IgD-negative memory B cell (primary cell): ENCODE measurements around the gene GGT6. TPM values are rescaled to one million over a fixed set of nuclear protein-coding genes. Genes with fewer than 3 reads are reported as not detected.
"Not testable (repeated sequence)": the region's sequence is repeated elsewhere in the genome, so short reads cannot be mapped to it uniquely, and the experiment has no call there.

ENCODE experiments used
- H3K27ac Mint-ChIP-seq, 3 donors: one replicate each; pipeline ENCODE4 v1.8.0; 2020 to 2022; ENCODE audit warnings: mild to moderate bottlenecking in 3 of 3, mixed read lengths in 3 of 3, moderate library complexity in 1 of 3
- H3K27me3 Mint-ChIP-seq: one replicate; pipeline ENCODE4 v1.8.0; 2021; ENCODE audit warnings: mixed read lengths
- H3K36me3 Mint-ChIP-seq: one replicate; pipeline ENCODE4 v1.8.0; 2020; ENCODE audit warnings: mild to moderate bottlenecking, mixed read lengths
- H3K4me1 Mint-ChIP-seq, 3 donors: one replicate each; pipeline ENCODE4 v1.8.0; 2020 to 2022; ENCODE audit warnings: mixed read lengths in 3 of 3, mild to moderate bottlenecking in 1 of 3
- H3K4me3 Mint-ChIP-seq, 4 donors: one replicate each; pipeline ENCODE4 v1.8.0; 2020 to 2022; ENCODE audit warnings: mild to moderate bottlenecking in 4 of 4, mixed read lengths in 4 of 4, moderate library complexity in 3 of 4
- H3K9me3 Mint-ChIP-seq, 3 donors: one replicate each; pipeline ENCODE4 v1.8.0; 2020 to 2021; ENCODE audit warnings: mixed read lengths in 3 of 3, mild to moderate bottlenecking in 1 of 3
- polyA plus RNA-seq: library from polyadenylated mRNA; unstranded; fragments of 300-500 nt; fragmentation: Illumina TruSeq; gene quantifications from one replicate; pipeline ENCODE4 v1.2.3, GENCODE V29; 2021

GGT6 gene
- not detected for polyA plus RNA-seq

DNA sequence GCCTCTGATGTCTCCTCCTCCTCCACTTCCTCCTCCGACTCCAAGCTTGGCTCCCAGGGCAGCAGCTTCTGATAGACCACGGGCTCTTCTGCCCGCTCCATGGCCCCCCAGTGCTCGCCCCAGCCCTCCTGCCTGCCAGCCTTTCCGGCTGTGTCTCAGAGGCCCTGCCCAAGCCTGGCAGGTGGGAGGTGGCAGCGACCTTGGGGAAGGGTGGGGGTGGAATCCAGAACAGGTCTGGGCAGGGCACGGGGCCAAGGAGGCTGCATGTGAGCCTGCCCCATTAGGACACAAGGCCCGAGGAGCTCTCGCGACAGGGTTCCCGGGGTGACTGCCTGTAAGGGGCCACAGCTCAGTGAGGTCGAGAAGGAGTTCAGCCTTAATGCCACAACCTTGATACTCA, at the start of gene GGT6:
TSS of gene GGT6 (minus strand) at position 157 of the 400 bp plus-strand sequence. CDS start at position 101, 56 bp downstream.
- peaks cover under 1% of the 10 kb centered on the region for H3K27me3 Mint-ChIP-seq
- H3K9me3 Mint-ChIP-seq, result no peaks in the 10 kb centered on the region
- H3K4me1 Mint-ChIP-seq, result peaks cover 24 to 29% (median 26%) of the 10 kb centered on the region in 3 donors
- H3K36me3 Mint-ChIP-seq, result peaks cover 2% of the 10 kb centered on the region
- peak within 1 kb of the TSS in 1 of 3 donors; percentile 39 for H3K27ac Mint-ChIP-seq
- peak within 1 kb of the TSS in 2 of 4 donors; percentile 7 to 53 for H3K4me3 Mint-ChIP-seq

DNA sequence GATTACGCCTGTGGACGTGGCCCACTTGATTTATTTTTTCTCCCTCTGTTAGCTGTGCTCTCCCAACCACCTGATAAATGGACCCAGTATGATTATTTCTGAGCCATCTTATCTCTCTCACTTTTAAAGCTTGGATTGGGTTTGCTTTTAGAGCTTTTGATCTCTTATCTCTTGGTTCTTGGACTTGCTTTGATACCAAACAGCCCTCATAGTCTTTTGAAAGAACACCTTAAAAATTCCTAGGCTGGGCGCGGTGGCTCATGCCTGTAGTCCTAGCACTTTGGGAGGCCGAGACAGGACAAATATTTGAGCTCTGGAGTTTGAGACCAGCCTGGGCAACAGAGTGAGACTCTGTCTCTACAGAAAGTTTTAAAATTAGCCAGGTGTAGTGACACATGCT, 49.8 kb upstream of the GGT6 start:
- peaks cover 33% of the 10 kb centered on the region for H3K27me3 Mint-ChIP-seq
- H3K9me3 Mint-ChIP-seq, result no peaks in the 10 kb centered on the region
- H3K4me3 Mint-ChIP-seq, result no peak overlapping the region
- no peaks in the 10 kb centered on the region for H3K36me3 Mint-ChIP-seq
- peaks cover 0 to 2% (median 0%) of the 10 kb centered on the region in 3 donors for H3K4me1 Mint-ChIP-seq
- H3K27ac Mint-ChIP-seq, result no peak overlapping the region

- peaks cover 33% of the 10 kb centered on the region for H3K27me3 Mint-ChIP-seq
- no peak overlapping the region for H3K4me3 Mint-ChIP-seq
Measured at GRCh38 chr17:4609761-4610160, 49.4 kb upstream of the GGT6 start.

GRCh38 chr17:4607773-4608187, 47.4 kb upstream of the GGT6 start:
- Mint-ChIP-seq H3K4me1 (peaks cover 0 to 2% (median 0%) of the 10 kb centered on the region in 3 donors), H3K36me3 (no peaks in the 10 kb centered on the region), H3K27me3 (peaks cover 28% of the 10 kb centered on the region), H3K27ac (no peak overlapping the region), H3K9me3 (no peaks in the 10 kb centered on the region), H3K4me3 (no peak overlapping the region)

More at GRCh38 chr17:4609761-4610160, 49.4 kb upstream of the GGT6 start:
- Mint-ChIP-seq H3K4me1 (peaks cover 0 to 2% (median 0%) of the 10 kb centered on the region in 3 donors), H3K36me3 (no peaks in the 10 kb centered on the region), H3K27ac (no peak overlapping the region), H3K9me3 (no peaks in the 10 kb centered on the region)

DNA sequence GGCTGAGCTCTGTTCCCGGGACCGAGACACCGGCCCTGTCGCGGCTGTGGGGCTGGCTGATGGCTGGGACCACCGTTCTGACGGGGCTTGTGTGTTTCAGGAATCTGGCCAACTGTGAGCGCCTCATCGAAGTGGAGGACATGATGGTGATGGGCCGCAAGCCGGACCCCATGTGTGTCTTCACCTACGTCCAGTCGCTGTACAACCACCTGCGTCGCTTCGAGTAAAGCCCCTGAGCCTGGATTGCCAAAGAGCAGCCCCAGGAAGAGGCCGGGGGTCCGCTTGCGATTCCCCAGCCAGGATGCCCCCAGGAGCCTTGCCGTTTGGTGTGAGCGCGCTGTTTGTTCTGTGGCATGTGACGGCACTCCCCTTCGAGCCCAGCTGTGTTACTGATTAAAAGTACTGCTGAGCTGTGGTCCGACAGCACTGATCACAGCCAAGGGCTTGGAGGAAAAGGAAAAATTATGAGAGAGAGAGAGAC, 46.9 kb upstream of the GGT6 start:
- no peaks in the 10 kb centered on the region for H3K9me3 Mint-ChIP-seq

DNA sequence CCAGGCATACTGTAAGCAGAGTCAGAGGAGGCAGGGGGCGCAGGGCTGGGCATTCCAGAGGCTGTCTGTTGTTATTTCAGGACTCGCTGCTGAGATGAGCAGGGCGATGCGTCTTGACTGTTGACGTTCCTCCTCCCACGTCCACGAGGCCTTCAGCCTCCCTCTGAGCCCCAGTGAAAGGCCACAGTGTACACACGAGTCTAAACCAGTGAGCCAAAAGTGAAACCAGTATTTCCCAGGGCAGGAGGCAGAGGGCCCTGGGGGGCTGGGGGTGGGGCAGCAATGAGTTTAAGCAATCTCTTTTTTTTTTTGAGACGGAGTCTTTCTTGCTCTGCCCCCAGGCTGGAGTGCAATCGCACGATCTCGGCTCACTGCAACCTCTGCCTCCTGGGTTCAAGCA, 45.4 kb upstream of the GGT6 start:
- H3K27ac Mint-ChIP-seq, result no peak overlapping the region
- H3K9me3 Mint-ChIP-seq, result no peaks in the 10 kb centered on the region

More for the DNA sequence above, 46.9 kb upstream of the GGT6 start:
- Mint-ChIP-seq H3K27me3 (peaks cover 28% of the 10 kb centered on the region), H3K27ac (no peak overlapping the region), H3K4me1 (peaks cover 0 to 2% (median 0%) of the 10 kb centered on the region in 3 donors), H3K36me3 (no peaks in the 10 kb centered on the region), H3K4me3 (no peak overlapping the region)

DNA sequence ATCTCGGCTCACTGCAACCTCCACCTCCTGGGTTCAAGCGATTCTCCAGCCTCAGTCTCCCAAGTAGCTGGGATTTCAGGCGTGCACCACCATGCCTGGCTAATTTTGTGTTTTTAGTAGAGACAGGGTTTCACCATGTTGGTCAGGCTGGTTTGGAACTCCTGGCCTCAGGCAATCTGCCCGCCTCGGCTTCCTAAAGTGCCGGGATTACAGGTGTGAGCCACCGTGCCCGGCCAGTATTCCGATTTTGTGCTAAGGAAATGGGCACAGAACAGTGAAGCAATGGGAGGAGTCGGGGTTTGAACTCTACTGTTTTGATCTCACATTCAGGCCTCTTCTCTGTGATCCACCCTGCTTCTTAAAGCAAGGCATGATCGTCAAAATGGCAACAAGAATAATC, 44.4 kb upstream of the GGT6 start:
- H3K36me3 Mint-ChIP-seq, H3K9me3 Mint-ChIP-seq, H3K4me3 Mint-ChIP-seq, H3K4me1 Mint-ChIP-seq, H3K27ac Mint-ChIP-seq: not testable (repeated sequence)
- peaks cover 28% of the 10 kb centered on the region for H3K27me3 Mint-ChIP-seq

More for the DNA sequence above, 45.4 kb upstream of the GGT6 start:
- no peaks in the 10 kb centered on the region for H3K36me3 Mint-ChIP-seq
- H3K27me3 Mint-ChIP-seq, result peaks cover 28% of the 10 kb centered on the region
- no peak overlapping the region for H3K4me3 Mint-ChIP-seq
- peaks cover 0 to 2% (median 0%) of the 10 kb centered on the region in 3 donors for H3K4me1 Mint-ChIP-seq

- no peak overlapping the region for H3K27ac Mint-ChIP-seq
- H3K27me3 Mint-ChIP-seq, result peaks cover 24% of the 10 kb centered on the region
- no peak overlapping the region for H3K4me3 Mint-ChIP-seq
- no peaks in the 10 kb centered on the region for H3K36me3 Mint-ChIP-seq
- H3K9me3 Mint-ChIP-seq, result no peaks in the 10 kb centered on the region
- H3K4me1 Mint-ChIP-seq, result peaks cover 0 to 2% (median 0%) of the 10 kb centered on the region in 3 donors
Measured at GRCh38 chr17:4604111-4604644, 43.8 kb upstream of the GGT6 start.

DNA sequence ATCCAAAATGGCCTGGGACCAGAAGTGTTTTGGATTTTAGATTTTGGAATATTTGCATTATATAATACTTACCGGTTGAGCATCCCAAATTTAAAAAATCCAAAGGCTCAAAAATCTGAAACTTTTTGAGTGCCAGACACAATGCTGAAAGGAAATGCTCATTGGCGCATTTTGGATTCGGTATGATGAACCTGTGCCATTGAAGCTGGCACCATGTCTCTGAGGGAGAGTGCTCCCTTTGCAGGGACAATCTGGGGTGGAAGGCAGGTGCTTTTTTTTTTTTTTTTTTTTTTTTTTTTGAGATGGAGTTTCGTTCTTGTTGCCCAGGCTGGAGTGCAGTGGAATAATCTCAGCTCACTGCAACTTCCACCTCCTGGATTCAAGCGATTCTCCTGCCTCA, 41.7 kb upstream of the GGT6 start:
- Mint-ChIP-seq H3K9me3 (no peaks in the 10 kb centered on the region), H3K4me1 (peaks cover 0 to 2% (median 0%) of the 10 kb centered on the region in 3 donors), H3K27ac (no peak overlapping the region), H3K27me3 (peaks cover 8% of the 10 kb centered on the region), H3K36me3 (no peaks in the 10 kb centered on the region), H3K4me3 (no peak overlapping the region)

GRCh38 chr17:4601326-4601725, 40.9 kb upstream of the GGT6 start:
- Mint-ChIP-seq H3K4me1 (peaks cover 0 to 2% (median 0%) of the 10 kb centered on the region in 3 donors), H3K9me3 (no peaks in the 10 kb centered on the region), H3K27me3 (peaks cover 6% of the 10 kb centered on the region), H3K27ac (peak overlapping the region in 1 of 3 donors; percentile 62), H3K4me3 (no peak overlapping the region), H3K36me3 (no peaks in the 10 kb centered on the region)

GRCh38 chr17:4600563-4600962, 40.2 kb upstream of the GGT6 start:
- Mint-ChIP-seq H3K27ac (no peak overlapping the region), H3K36me3 (no peaks in the 10 kb centered on the region), H3K27me3 (peaks cover 7% of the 10 kb centered on the region), H3K9me3 (no peaks in the 10 kb centered on the region), H3K4me1 (peaks cover 0 to 2% (median 0%) of the 10 kb centered on the region in 3 donors), H3K4me3 (no peak overlapping the region)

GRCh38 chr17:4599505-4600281, 39.3 kb upstream of the GGT6 start:
- peaks cover 3% of the 10 kb centered on the region for H3K27me3 Mint-ChIP-seq
- no peaks in the 10 kb centered on the region for H3K9me3 Mint-ChIP-seq
- no peaks in the 10 kb centered on the region for H3K36me3 Mint-ChIP-seq
- peaks cover 0 to 2% (median 0%) of the 10 kb centered on the region in 3 donors for H3K4me1 Mint-ChIP-seq
- H3K27ac Mint-ChIP-seq, result no peak overlapping the region
- no peak overlapping the region for H3K4me3 Mint-ChIP-seq

DNA sequence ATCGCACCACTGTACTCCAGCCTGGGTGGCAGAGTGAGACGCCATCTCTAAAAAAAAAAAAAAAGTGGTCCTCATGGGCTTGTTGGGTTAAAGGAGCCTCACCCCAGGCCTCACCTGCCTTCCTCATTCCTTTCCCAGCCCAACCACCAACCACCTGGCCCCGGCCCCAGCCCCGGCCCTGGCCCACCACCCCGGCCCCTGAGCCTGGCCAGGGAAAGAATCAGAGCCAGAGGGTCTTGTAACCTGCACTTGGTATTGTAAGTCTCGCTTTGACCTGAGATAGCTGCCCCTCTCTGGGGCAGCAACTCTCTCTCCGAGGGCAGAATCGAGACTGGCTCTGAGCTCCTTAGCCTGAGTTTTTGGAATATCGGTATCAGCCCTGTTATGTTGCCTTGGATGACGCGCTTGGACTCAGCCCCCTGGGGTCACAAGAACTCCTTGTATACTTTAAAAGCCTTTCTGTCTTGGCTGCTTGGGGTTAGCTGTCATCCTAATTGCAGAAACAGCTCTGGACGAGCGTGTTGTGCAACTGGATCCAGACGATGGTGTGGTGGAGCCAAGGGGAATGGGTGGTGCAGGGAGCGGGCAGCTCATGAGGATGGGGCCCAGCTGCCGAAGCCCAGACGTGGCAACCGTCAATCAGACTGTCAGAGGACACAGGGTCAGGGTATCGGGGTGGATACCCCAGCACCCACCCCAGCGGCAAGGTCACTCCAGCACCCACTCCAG, 38.6 kb upstream of the GGT6 start:
- Mint-ChIP-seq H3K4me3 (no peak overlapping the region), H3K36me3 (no peaks in the 10 kb centered on the region), H3K27me3 (peaks cover 3% of the 10 kb centered on the region), H3K4me1 (peaks cover 0 to 2% (median 0%) of the 10 kb centered on the region in 3 donors), H3K27ac (no peak overlapping the region), H3K9me3 (no peaks in the 10 kb centered on the region)

GRCh38 chr17:4597975-4598374, 37.6 kb upstream of the GGT6 start:
- Mint-ChIP-seq H3K36me3 (no peaks in the 10 kb centered on the region), H3K27me3 (peaks cover 3% of the 10 kb centered on the region), H3K4me3 (no peak overlapping the region), H3K4me1 (peaks cover 0 to 2% (median 0%) of the 10 kb centered on the region in 3 donors), H3K27ac (no peak overlapping the region), H3K9me3 (no peaks in the 10 kb centered on the region)
